DMS 273 (cell line): ENCODE measurements around the gene KCNJ6.

ENCODE experiments used
- DNase-seq: peaks from one replicate; lab custom pipeline; 2025; ENCODE audit not compliant: unreplicated experiment; lab: John Stamatoyannopoulos, UW

The KCNJ6 gene

GRCh38 chr21:37821786-37822450 lies 94.3 kb downstream of the KCNJ6 start:
- DNase-seq: no peak

GRCh38 chr21:37821092-37821491 lies 95.2 kb downstream of the KCNJ6 start:
- DNase-seq: no peak

GRCh38 chr21:37819372-37819771 lies 96.9 kb downstream of the KCNJ6 start:
- DNase-seq: no peak

- no peak for DNase-seq
These were observed 99.0 kb downstream of the KCNJ6 start for GRCh38 chr21:37817242-37817641.

- peak; percentile 8 for DNase-seq
These were observed 100.4 kb downstream of the KCNJ6 start for GRCh38 chr21:37815893-37816292.

- DNase-seq: no peak
These were observed 104.5 kb downstream of the KCNJ6 start for GRCh38 chr21:37811711-37812110.

GRCh38 chr21:37808261-37808660 lies 108.0 kb downstream of the KCNJ6 start:
- no peak for DNase-seq

- no peak for DNase-seq
These were observed 111.0 kb downstream of the KCNJ6 start for GRCh38 chr21:37805266-37805665.

GRCh38 chr21:37804001-37804400 lies 112.3 kb downstream of the KCNJ6 start:
- DNase-seq: no peak

GRCh38 chr21:37803101-37803651 lies 113.1 kb downstream of the KCNJ6 start:
- DNase-seq: no peak

GRCh38 chr21:37800456-37801061 lies 115.7 kb downstream of the KCNJ6 start:
- DNase-seq: peak; percentile 50

GRCh38 chr21:37800057-37800455 lies 116.2 kb downstream of the KCNJ6 start:
- no peak for DNase-seq

- DNase-seq: no peak
These were observed 116.8 kb downstream of the KCNJ6 start for GRCh38 chr21:37799211-37800056.

GRCh38 chr21:37797403-37797802 lies 118.9 kb downstream of the KCNJ6 start:
- no peak for DNase-seq

GRCh38 chr21:37796011-37796410 lies 120.2 kb downstream of the KCNJ6 start:
- no peak for DNase-seq

- no peak for DNase-seq
These were observed 122.6 kb downstream of the KCNJ6 start for GRCh38 chr21:37793660-37794059.

- DNase-seq: no peak
These were observed 124.2 kb downstream of the KCNJ6 start for GRCh38 chr21:37792046-37792445.

GRCh38 chr21:37790905-37791304 lies 125.4 kb downstream of the KCNJ6 start:
- DNase-seq: no peak

- DNase-seq: no peak
These were observed 127.8 kb downstream of the KCNJ6 start for GRCh38 chr21:37788503-37788902.

- DNase-seq: no peak
These were observed 128.8 kb downstream of the KCNJ6 start for GRCh38 chr21:37787456-37787855.

- DNase-seq: no peak
These were observed 131.5 kb downstream of the KCNJ6 start for GRCh38 chr21:37784591-37785318.
